Epithelial cell of prostate (primary cell): Measurements from ENCODE around the gene EDEM1.

Experiments
- DNase-seq: peaks from one replicate; pipeline ENCODE4 v3.0.0-alpha.2; 2011; ENCODE audit warnings: low read depth, low spot score
- H3K27ac ChIP-seq: fragments of 450-650 bp; 2 replicates; pipeline ENCODE4 v1.5.1; 2017; ENCODE audit warnings: mild to moderate bottlenecking

The EDEM1 gene

GRCh38 chr3:5262507-5262906 lies 75.0 kb downstream of the EDEM1 start:
- no peak for DNase-seq
- H3K27ac ChIP-seq = no peak overlapping the region

GRCh38 chr3:5264093-5264600 lies 76.6 kb downstream of the EDEM1 start:
- no peak for DNase-seq

GRCh38 chr3:5264896-5265770 lies 77.6 kb downstream of the EDEM1 start:
- no peak overlapping the region for H3K27ac ChIP-seq
- no peak for DNase-seq

More at GRCh38 chr3:5264093-5264600, 76.6 kb downstream of the EDEM1 start:
- H3K27ac ChIP-seq = no peak overlapping the region

- no peak overlapping the region for H3K27ac ChIP-seq
- no peak for DNase-seq
These were observed 79.7 kb downstream of the EDEM1 start for GRCh38 chr3:5267252-5267651.

DNA sequence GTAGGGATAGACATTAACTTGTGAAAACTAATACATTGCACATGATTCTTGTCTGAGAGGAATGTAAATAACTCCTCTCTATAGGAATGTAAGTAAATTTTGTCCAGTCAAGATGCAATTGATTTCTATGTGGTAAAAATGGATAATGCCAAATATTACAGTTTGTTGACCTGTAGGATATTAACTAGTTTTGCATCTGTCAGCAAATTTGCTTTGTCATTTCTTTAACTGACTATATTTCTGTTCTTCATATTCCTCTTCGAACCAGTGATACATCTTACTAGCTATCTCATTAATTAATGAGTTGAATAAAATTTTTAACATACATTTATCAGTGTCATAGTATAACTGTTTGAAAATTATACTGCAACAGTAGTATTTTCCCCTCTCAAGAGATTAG lies 80.4 kb downstream of the EDEM1 start:
- no peak for DNase-seq
- no peak overlapping the region for H3K27ac ChIP-seq
